NOMO-1 treated with DMSO at 0.1 percent for 48 hours (cell line): Measurements from ENCODE around the gene FAM3C.
A peak's percentile ranks its signal among the peaks of the same experiment; 100 is the strongest.
"Not testable (repeated sequence)": the region's sequence is repeated elsewhere in the genome, so short reads cannot be mapped to it uniquely, and the experiment has no call there.

Experiments
- DNase-seq: peaks from one replicate; lab custom pipeline; 2025; ENCODE audit not compliant: unreplicated experiment; lab: John Stamatoyannopoulos, UW

FAM3C gene

DNA sequence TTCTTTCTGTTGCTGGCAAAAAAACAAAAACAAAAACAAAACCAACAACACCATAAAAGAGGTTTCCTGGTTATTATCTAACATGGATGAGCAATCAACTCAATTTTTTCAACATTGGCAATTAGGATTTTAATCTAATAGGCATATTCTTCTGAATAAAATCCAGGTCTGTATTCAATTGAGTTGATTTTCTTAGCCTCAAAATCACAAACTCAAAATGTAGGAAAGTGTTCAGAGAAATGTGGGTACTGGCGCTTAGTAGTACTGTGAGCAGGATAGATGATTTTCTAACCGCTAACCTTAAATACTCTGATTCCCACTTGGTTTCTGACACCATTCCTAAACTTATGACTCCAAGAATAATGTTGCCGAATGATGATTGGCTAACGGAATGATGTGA is 61.7 kb downstream of the FAM3C start:
- DNase-seq, result no peak

DNA sequence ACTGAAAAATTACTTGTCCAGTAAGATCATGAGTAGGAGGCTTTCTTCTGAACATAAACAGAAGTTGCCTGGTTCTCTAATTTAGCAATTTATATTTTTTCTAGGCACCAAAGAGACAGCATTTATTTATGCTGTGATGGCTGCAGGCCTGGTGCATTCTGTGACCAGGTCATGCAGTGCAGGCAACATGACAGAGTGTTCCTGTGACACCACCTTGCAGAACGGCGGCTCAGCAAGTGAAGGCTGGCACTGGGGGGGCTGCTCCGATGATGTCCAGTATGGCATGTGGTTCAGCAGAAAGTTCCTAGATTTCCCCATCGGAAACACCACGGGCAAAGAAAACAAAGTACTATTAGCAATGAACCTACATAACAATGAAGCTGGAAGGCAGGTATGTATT is 64.5 kb downstream of the FAM3C start:
- no peak for DNase-seq

DNA sequence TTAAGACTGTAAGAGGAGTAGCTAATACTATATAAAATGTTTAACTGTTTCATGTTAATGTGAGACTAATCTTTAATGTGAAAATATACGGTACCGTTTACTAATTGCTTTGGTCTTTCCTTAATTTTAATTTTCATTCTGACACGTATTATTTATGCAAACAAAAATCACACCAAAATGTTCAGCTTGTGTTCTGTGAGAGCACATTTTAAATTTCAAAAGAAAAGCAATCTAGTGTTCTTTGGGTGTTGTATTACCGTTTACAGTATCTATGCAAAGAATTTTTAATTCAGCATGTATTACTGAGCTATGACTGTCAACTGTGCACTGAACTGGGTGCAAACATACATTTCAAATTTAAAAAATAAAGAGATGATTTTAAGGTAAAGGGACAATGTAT is 65.1 kb downstream of the FAM3C start:
- DNase-seq, result no peak

DNA sequence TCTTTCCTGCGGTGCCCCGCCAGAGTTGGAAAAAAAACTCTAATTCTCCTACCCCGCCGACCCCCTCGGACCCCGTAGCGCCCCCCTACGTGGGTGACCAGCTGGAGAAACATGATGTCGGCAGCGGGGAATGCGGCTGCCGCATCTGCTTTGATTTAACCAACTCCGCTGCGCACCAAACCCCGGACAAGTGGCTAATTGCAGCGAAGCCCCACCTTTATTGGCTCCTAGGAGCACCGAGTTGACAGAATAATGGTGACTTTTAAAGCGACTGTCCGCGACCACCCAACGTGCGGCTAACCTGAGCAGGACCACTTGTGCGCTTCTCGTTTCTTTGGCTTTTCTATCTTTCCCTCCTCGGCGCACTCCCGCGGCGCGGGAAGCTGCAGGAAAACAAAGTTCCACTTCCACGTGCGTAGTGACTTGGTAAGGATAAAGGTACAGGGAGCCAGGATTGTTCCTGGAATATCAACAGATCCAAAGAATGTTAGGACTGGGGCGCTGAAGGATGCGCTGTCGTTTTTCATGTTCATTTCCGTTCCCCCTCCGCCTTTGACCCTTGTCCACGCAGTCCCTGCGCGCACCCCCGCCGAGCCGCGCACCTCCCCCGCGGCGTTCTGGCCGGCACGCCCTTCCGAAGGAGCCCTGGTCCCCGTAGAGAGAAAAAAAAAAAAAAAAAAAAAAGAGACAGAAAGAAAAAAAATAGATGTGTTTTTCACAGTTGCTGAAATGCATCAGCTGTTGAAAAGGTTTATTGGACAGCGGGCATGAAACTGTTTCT is 65.9 kb downstream of the FAM3C start:
- DNase-seq, result no peak

DNA sequence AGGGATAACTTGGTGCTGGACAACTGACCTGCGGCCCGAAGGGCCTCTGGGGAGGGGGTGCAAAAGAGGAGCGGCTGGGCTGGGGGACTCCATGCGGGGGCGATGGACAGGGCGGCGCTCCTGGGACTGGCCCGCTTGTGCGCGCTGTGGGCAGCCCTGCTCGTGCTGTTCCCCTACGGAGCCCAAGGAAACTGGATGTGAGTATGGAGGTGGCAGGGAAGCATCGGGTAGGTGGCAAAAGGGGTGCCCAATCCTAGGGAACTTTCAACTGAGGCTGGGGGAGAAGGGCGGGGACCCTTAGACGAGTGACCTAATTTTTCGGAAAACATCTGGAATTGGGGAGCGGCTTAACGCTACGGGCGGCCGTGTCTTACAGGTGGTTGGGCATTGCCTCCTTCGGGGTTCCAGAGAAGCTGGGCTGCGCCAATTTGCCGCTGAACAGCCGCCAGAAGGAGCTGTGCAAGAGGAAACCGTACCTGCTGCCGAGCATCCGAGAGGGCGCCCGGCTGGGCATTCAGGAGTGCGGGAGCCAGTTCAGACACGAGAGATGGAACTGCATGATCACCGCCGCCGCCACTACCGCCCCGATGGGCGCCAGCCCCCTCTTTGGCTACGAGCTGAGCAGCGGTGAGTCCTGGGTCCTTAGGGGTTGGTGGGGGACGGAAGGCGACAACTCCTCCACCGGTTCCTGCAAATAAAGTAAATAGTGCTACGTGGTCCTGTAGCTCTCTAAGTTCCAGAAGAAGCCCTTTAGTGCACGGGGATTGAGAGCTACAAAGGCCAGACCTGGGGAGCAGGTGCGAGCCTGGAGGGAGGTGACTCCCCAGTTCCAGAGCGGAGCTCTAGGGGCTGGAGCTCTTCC is 66.7 kb downstream of the FAM3C start:
- no peak for DNase-seq

DNA sequence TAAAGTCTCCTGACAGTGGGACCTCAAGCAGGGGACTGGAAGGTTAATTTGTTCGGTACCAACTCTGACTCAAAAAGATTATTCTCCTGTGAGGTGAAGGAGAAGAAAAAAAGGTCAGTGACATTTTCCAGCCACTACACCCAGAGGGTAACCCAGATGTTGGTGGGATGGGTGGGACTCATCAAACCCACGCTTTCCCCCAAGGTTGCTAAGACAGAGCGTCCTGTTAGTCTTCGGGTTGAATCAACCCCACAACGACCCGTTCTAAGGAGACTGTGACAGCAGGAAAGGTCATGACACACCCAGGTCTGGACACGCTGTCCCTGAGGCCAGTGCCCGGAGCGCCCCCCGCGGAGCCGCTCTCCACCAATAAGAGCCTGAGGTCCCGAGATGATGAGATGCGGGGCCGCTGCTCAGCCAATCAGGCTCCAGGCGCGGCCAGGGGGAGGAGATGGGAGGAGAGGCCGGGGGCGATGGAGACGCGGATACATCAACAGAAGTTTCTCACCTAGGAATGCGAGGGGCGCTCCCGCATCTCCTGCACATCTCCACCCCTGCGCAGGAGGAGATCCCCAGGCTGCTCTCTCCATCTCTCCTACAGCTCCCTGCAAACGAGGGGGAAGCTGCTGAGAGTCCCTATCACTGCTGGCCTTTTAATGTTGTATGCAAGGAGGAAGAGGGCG is 67.5 kb downstream of the FAM3C start, which contains the start of gene WNT16:
WNT16 (plus strand) TSS at position 493 of the 683 bp plus-strand sequence. CDS start 293 bp downstream, outside the sequence.
- DNase-seq, result no peak

DNA sequence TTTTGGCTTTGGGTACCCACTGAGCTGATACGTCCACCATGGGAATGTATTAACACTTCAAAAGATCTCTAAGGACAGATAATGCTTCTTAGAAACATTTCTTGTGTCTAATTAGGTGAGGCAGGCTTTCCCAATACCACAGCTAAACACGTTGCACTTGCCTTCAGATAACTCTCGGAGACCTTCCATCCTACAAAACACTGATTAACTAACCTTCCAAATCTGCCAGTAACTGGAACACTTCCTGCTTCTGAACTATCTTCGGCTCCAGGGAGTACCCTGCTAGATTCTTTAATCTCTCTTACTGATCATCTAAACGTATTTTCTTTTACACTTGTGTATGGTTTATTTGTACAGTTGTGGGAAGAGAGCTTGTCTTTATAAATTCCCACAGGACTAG is 68.4 kb downstream of the FAM3C start:
- DNase-seq, result no peak

DNA sequence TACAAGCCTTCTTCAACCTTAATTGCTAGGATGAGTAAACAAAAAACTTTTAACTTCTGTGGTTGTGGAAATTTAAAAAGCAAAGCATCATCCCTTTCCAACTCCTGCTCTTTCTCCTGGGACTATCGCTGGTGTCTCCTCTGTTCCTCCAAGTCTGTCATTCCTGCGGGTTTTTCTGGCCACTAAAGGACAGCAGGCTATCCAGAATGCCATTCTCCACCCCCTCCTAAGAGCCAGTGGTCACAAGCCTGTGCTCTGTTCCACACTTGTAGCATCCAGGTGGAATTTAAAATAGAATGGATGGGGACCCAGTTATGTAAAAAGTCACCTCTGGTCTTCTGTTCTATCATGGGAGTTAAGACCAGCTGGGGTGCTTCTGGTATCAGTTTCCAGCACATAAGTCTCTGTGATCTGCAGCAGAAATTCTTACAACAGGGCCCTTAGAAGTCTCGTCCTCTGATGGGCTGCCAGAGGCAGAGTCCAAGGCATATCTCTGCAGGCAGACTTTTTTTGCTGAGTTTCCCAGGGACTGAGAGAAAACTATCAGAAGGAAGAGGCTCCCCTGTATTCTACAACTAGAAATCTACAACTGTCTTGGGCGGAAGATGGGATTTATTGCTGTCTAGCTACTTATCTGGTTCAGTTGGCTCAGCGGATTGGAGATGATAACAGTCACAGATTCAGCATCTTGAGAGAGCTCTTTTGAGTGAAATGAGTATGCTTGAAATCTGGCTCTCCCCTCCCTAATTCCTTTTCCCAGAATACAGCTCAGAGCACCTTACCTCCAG is 72.4 kb downstream of the FAM3C start:
- DNase-seq, result no peak

DNA sequence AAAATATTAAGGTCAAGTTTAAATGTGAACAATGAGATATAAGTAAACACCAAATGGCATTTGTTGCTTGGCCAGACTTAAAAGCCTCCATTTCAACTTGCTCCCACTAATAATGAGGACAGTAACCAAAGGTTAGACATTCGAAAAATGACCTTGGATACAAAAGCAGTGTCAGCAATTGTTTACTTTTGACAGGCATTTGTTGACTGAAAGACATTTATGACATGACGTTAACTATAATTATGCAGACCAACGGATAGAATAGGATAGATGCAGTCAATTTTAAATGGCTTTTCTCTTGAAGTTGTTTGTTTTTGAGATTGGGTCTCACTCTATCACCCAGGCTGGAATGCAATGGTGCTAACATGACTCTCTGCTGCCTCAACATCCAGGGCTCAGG is 73.6 kb downstream of the FAM3C start:
- no peak for DNase-seq

DNA sequence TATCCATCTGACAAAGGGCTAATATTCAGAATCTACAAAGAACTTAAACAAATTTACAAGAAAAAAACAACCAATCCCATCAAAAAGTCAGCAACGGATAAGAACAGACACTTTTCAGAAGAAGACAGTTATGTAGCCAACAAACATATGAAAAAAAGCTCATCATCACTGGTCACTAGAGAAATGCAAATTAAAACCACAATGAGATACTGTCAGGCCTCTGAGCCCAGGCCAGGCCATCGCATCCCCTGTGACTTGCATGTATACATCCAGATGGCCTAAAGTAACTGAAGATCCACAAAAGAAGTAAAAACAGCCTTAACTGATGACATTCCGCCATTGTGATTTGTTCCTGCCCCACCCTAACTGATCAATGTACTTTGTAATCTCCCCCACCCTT is 80.9 kb downstream of the FAM3C start:
- DNase-seq, result not testable (repeated sequence)

DNA sequence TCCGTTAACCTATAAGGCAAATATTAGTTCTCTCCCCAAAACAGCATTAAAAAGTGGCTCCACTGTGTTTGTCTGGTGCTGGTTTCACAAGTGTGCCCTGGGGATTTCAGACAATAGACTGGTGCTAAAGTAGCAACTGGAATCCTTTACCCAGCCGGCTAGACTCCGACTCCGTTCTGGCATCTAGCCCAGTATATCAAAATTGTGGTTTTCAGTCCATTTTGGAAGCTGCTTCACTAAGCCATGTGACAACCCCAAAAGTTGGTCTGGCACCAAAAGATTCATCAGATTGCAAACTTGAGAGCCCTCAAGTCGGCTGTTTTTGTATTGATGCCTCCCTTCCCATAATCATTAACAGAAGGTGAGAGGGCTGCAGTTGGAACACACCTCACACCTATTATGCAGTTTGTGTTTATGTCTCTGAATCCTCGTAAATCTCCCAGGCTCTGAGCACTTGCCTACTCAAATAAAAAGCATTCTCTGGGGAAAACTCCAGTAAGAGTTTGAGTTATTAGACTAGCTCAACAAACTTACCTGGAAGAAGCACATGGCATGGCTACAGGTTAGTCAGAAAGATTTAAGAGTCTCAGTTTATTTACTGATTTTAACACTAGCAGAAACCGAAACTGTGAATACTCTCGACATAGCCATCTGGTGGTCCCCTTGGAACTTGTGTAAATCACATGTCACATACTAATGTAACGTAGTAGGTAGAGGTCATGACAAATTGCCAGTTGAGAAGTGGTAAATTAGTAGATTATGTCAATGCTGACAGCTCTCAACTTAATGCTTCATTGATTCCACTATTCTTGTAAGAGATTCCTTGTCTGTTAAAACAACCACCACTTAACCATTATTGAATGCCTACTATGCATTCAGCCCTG is 82.1 kb downstream of the FAM3C start:
- DNase-seq, result no peak

DNA sequence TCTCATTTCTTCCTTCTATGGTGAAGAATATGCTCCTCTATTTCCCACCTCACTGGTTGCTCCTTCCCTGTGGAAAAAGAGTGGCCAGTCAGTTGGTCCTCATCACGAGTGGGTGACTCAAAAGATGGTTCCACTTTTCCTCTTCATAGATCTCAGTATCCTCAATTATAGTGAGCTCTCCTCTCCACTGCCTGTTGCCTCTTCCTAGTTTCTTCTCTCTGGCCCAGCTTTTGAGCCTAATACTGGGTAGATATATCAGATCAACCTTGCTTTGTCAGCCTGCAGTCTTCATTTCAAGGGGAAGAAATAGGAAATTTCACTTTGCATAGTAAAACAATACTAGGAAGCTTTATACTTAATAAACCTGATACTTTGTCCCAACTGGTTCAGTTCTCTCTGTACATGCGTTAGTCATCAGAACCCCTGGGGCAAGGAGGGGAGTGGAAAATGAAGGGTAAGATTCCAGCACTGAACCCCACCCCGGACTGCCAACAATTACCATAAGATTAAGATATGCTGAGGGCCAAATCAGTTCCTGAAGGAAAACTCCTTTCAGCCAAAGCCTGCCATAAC is 82.8 kb downstream of the FAM3C start:
- no peak for DNase-seq

DNA sequence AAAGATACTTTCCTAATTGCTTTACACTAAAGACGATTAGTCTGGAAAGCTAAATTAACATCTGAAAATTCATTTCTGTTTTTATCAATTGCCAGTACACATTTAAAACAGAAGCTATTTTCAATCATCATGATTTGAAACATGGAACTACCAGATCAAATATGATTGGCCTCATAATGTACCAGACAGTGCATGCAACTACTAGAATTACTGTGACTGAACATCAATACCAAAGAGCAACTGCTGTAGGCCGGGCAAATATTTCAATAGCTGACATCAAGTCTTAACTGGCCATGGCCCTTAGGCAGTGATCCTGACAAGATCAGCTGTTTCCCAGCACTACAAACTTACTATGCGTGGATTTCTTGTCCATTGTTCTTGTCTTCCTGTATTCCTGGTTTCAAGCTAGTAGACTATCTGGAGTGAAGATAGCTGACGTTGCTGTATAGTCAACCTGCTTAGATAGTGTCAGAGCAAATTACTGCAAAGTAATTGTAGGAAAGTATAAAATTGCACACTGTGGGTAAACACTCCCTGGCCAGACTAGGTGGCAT is 89.0 kb downstream of the FAM3C start:
- no peak for DNase-seq

DNA sequence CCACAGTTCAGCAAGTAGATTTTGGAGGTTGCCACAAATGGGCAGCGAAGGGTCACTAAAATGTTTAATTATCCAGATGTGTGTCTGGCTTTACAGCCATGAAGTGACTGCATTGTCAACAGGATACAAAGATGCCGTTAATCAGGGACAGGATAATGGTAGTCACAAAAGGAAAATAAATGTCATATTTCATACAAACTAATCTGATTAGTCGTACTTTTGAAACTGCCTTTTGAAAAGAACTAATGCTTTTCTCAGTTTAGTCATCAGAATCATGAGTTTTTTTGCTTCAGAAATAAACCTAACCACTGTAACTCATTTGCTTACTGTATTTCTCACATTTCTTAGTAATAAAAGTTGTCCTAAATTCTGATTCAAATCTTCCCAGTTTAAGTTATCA is 89.5 kb downstream of the FAM3C start:
- DNase-seq, result no peak

DNA sequence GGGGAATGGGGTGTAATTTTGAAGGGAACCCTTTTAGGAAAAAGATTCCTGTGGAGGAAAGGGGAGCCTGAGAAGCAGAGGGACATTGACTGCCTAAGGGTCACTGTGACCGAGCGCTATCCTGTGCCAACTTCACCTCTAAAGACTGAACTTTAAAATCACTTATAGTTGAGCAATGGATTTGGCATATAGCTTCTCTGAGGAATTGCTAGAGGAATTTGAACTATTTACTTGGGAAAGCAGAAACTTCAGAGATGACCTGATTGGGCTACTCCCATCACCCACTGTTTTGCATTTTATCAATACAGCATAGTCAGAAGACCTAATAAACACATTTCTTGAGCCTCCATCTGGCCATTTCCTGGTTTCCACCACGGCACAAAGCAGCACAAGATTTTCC is 91.0 kb downstream of the FAM3C start:
- no peak for DNase-seq

DNA sequence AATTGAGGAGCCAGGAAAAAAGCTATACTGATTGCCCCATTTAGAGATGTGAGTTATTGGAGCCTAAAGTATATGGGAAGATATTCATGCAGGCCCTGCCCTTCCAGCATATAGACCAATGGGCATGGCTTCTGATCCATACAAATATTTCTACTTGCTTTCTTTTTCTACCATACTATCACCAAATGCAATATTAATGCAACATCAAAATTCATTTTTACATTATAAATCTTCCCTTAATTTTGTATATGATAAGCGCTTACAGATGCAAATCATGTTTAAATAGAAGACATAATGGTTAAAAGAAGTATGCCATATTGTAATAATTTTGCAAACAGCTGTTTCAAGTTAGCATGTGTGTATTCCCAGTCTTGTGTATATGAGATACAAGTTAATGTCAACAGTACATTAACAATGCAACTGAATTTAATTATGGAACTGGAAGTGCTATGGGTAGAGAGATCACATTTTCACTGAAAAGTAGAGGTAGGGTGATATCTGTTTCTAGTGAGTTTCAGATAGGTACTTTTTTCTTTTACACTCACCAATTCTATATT is 91.9 kb downstream of the FAM3C start:
- no peak for DNase-seq

DNA sequence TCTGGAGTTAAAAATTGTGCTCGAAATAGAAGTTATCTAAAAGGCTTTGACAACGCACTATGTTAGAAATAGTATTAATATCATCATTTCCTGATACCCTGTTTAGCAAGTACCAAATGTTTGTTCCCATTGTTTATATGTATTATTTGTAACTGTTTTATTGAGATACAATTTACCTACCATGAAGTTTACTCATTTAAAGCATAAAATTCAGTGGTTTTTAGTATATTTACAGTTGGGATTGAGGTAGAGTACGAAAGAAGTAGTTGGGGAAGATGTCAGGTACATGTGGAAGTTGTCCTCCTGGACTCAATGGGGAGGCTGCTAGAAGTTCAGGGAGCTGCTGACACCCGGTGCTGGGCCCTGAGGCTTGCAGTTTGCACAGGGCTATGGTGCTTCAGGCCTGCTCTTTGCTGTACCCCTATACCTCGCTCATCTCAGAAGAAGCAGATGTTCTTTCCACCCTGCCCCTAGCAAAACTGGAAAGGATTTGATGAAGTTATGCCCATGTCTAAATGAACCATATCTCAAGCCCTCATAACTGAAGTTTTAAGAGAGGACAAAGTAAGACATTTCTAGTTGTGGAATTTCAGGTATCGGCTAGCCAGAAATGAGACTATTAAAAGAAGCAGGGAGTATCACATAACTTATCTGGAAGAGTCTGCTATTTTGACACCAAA is 92.5 kb downstream of the FAM3C start:
- no peak for DNase-seq

DNA sequence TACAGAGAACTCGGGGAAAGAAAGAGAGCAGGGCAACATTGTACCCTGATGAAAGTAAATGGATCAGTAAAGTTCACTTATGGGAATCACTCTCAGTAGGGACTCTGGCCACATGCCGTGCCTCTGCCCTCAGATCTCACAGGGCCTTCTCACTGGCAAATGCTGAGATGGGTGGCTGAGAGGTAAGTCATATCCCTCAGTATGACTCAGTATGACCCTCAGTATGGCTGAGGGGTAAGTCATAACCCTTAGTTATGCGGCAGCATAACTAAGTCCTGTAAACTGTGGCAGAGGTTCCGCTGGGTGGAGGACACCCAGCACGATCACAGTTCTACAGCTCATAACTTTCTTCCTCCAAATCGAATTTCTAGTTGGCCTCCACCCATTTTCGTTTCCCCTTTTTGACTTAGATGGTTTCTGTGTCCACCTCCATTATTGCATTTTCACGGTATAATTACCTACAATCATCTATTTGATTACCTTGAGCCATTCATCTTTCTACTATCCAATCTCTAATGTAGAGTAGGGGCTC is 93.8 kb downstream of the FAM3C start:
- peak; percentile 64 for DNase-seq
